ES-I3 (cell line): ENCODE measurements around the gene OXTR.

ENCODE experiments used
- H3K36me3 ChIP-seq: 2 replicates; pipeline ENCODE4 v1.6.1; 2013; ENCODE audit warnings: mild to moderate bottlenecking, low read length, control low read depth, moderate library complexity; ENCODE audit not compliant: insufficient read depth
- H3K4me1 ChIP-seq: 2 replicates; pipeline ENCODE4 v1.6.1; 2013; ENCODE audit warnings: mild to moderate bottlenecking, control low read depth, low read length; ENCODE audit not compliant: insufficient read depth
- H3K9ac ChIP-seq: 2 replicates; pipeline ENCODE4 v1.6.1; 2013; ENCODE audit warnings: low read depth, mild to moderate bottlenecking, low read length, moderate library complexity
- H3K9me3 ChIP-seq: 2 replicates; pipeline ENCODE4 v1.6.1; 2013; ENCODE audit warnings: mild to moderate bottlenecking, low read length, moderate library complexity; ENCODE audit not compliant: control insufficient read depth, insufficient read depth

Gene OXTR

DNA sequence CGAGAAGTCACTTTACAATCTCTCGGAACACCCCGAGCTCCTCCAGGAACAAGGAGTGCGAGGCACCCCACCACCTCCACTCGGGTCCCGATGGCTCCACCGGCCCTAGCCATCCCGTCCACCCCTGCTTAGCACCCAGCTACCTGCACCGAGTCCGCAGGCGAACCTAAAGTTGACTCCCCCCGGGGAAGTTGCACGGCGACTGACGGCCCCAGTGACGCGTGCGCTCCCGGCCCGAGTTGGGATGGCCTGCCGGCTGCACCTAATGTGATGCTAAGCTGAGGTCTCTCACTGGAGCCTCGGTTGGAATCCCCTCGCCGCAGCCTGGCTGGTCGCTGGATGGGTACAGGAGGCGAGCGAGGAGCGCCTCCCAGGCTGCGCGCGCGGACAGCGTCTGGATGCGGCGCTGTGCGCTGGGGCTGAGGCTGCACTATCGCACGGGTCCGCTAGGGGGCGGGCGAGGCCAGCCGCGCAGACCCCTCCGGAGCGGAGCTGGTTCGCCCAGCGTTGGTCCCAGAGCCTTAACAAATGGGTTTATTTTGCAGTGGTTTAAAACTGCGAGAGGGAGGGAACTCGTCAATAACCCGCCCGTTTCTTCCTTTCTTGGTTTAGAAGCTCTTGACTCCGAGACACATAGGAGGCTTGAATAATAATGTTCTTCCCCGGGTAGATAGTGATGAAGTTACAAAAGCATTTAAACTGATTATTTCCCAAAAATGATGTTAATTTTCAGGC, at the start of gene OXTR:
Gene OXTR, minus strand, starts transcription at position 526 of the 735 bp plus-strand sequence. CDS start 1,426 bp downstream, outside the sequence.
- no peaks in the 10 kb centered on the region for H3K9me3 ChIP-seq
- peak within 1 kb of the TSS; percentile 41; the same call in 1 of the 2 replicates for H3K9ac ChIP-seq
- no peaks in the 10 kb centered on the region for H3K36me3 ChIP-seq
- H3K4me1 ChIP-seq, result peaks cover 19% of the 10 kb centered on the region

DNA sequence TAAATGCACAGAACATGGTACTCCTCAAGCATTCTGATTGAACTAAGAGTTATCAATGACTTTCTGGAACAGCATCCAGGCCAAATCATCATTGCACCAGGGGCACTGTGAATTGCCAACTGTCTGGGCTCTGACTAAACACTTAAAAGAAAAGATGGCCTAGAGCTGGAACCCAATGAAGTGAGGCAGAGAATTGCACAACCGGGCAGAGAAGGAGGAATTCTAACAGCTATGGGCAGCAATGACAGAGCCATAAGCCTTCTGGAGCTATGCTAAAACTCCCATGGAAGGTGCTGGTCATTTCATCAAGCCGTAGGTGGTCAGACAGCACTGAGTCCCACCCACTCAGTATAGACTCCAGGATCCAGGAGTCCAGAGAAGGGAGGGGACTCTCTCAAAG, 48.1 kb upstream of the OXTR start:
- Histone ChIP-seq H3K4me1 (no peaks in the 10 kb centered on the region), H3K36me3 (no peaks in the 10 kb centered on the region; the same call in 1 of the 2 replicates), H3K9me3 (no peaks in the 10 kb centered on the region; the same call in 1 of the 2 replicates), H3K9ac (no peak overlapping the region)

DNA sequence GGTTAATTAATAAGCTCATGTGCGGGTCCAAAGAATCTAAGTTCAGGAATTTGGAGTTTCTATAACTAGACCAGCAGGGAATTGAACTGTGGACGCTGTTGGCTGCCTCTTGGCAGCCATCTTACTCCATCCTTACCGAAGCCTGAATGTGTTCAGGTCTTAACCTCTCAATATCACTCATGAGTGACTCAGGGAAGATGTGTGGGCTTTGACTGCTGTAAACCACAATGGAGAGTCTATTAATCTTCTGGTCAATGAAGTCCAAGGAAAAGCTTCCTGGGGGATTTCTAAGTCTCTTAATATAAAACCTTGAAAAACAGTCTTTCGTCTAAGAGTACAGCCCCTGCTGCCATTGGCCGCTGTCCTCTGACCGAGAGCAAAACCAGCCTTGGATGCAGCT, 46.7 kb upstream of the OXTR start:
- no peaks in the 10 kb centered on the region; the same call in 1 of the 2 replicates for H3K36me3 ChIP-seq
- no peaks in the 10 kb centered on the region; the same call in 1 of the 2 replicates for H3K9me3 ChIP-seq
- no peaks in the 10 kb centered on the region for H3K4me1 ChIP-seq
- H3K9ac ChIP-seq, result no peak overlapping the region

DNA sequence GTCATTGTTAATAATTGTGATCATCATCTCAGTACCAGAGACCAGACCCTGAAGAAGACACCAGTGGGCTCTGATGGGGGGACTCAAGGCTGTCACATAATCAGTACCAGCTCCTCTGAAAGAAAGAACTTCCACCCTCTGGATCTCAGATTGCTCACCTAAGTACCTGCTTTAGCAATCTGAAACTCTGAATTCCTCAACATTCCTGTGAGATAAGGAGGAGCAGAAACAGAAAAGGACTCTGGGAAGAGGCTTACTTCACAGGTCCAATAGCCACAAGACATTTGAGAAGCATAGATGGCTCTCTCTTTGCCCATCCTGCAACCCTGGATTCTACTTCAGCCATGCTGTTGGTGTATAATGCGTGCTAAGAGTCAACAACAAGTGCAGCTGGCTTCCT, 44.0 kb upstream of the OXTR start:
- Histone ChIP-seq H3K36me3 (no peaks in the 10 kb centered on the region), H3K9me3 (no peaks in the 10 kb centered on the region), H3K9ac (no peak overlapping the region), H3K4me1 (no peaks in the 10 kb centered on the region)

DNA sequence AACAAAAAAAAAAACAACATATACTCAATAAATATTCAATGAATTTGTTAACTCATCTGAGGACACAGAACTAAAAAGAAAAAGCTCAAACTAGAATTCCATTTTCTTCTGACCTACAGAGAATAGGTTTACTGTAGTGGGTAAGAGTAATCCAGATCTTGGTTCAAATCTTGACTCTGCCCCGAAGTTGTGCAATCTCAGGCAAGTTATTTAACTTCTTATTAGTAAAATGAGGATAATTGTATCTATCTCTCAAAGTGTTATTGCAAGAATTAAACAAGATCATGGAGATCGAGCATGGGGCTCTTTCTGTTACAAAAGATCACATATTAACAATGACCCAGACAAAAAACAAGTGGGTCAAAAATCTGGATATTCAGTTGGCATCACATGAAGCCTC, 41.1 kb upstream of the OXTR start:
- Histone ChIP-seq H3K36me3 (no peaks in the 10 kb centered on the region), H3K9me3 (no peaks in the 10 kb centered on the region)

DNA sequence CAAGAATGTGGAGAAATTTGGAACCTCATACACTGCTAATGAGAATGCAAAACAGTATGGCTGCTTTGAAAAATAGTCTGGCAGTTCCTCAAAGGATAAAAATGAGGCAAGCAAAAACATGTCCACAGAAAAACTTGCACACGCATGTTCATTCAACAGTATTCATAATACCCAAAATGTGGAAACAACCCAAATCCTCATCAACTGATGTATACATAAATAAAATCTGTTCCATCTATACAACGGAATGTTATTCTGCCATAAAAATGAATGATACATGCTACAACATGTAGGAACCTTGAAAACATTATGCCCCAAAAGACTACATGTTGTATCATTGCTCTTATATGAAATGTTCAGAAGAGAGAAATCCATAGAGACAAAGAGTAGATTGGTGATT, 36.4 kb upstream of the OXTR start:
- peaks cover 4% of the 10 kb centered on the region; the same call in 1 of the 2 replicates for H3K9me3 ChIP-seq
- H3K36me3 ChIP-seq, result no peaks in the 10 kb centered on the region
- no peak overlapping the region for H3K9ac ChIP-seq
- no peaks in the 10 kb centered on the region for H3K4me1 ChIP-seq

More for the DNA sequence above, 41.1 kb upstream of the OXTR start:
- no peak overlapping the region for H3K9ac ChIP-seq
- no peaks in the 10 kb centered on the region for H3K4me1 ChIP-seq

DNA sequence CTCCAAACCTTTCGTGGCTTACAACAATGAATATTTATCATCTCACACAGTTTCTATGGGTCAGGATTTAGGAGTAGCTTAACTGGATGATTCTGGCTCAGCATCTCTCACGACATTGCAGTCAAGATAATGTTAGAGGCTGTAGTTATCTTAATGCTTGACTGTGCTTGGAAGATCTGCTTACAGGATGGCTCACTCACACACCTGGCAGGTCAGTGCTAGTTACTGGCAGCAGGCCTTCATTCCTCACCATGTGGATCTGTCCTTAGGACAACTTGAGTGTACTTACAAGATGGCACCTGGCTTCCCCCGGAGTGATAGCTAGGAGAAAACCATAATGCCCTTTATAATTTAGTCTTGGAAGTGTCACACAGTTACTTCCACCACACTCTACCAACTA, 32.8 kb upstream of the OXTR start:
- peaks cover 4% of the 10 kb centered on the region; the same call in 1 of the 2 replicates for H3K9me3 ChIP-seq

DNA sequence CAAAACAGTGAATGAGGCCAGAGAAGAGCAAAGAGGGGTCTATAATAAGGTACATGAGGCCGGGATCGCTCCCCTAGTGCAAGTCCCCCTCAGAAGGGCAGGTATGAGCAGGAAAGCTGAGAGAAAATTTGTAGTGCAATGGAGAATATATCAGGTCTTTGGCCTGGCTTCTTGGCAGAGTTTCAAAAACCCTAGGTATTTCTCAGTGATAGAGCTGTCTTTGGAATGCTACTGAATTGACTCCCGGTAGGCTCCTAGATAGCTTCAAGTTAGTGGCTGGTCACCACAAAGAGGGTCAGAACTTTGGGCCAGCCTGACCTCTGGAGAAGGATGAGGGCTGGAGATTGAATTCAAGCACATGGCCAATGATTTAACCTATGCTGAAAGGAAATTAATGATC, 30.6 kb upstream of the OXTR start:
- Histone ChIP-seq H3K36me3 (no peaks in the 10 kb centered on the region), H3K9me3 (peaks cover 4% of the 10 kb centered on the region; the same call in 1 of the 2 replicates), H3K4me1 (no peaks in the 10 kb centered on the region), H3K9ac (no peak overlapping the region)

More for the DNA sequence above, 32.8 kb upstream of the OXTR start:
- H3K36me3 ChIP-seq, result no peaks in the 10 kb centered on the region
- no peak overlapping the region for H3K9ac ChIP-seq
- H3K4me1 ChIP-seq, result no peaks in the 10 kb centered on the region

DNA sequence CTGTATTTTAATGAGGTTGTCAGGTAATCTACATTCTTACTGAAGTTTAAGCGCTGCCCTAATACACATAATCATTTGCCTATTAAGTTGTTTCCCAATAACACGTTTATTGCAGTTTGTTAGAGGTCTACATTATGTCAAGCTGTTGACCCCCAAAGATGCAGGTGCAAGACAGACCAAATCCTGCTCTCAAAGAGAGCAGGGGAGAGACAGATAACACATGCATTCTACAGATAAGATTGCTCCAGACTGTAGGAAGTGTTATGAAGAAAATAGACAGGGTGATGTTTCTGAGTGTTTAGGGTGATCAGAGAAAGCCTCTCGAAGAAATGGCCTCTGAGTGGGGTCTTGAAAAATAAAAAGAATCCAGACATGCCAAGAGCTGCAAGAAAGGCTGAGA, 24.8 kb upstream of the OXTR start:
- H3K4me1 ChIP-seq, result no peaks in the 10 kb centered on the region
- no peaks in the 10 kb centered on the region for H3K36me3 ChIP-seq
- no peak overlapping the region for H3K9ac ChIP-seq
- H3K9me3 ChIP-seq, result no peaks in the 10 kb centered on the region

DNA sequence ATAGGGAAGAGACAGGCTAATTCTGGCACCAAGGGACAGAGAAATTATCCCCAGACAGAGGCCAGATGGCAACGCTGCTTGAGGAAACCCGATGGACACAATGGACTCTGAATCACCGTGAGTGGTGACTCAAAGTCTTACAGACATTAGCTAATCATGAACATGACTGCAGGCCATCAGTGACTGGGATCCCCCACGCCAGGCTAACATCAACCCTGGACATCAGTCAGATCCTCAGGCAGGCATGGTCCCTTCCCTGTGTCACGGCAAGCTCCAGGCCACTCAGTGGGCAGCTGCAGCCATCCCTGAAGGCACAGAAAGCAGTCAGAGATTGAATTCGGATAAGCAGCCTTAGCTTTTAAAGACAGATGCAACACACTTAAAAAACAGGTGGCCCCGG, 23.8 kb upstream of the OXTR start:
- no peaks in the 10 kb centered on the region for H3K36me3 ChIP-seq
- H3K9me3 ChIP-seq, result no peaks in the 10 kb centered on the region
- no peaks in the 10 kb centered on the region for H3K4me1 ChIP-seq
- no peak overlapping the region for H3K9ac ChIP-seq

DNA sequence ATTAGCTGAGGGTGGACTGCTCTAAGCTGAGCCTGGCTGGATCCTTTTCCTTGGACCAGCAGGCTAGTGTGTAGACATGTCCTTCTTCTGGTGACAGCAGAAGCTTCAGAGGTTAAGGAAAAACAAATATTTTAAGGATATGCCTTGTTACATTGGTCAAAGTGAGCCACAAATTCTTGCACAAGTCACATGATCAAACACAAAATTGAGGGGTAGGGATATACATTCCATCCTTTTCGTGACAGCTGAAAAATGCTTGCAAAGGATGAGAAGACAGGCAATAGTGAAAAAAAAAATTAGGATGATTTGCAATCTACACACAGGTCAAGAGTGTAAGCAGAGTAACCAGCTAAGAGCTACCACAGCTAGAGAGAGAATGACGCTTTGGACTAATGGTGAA, 21.1 kb upstream of the OXTR start:
- no peaks in the 10 kb centered on the region for H3K4me1 ChIP-seq

DNA sequence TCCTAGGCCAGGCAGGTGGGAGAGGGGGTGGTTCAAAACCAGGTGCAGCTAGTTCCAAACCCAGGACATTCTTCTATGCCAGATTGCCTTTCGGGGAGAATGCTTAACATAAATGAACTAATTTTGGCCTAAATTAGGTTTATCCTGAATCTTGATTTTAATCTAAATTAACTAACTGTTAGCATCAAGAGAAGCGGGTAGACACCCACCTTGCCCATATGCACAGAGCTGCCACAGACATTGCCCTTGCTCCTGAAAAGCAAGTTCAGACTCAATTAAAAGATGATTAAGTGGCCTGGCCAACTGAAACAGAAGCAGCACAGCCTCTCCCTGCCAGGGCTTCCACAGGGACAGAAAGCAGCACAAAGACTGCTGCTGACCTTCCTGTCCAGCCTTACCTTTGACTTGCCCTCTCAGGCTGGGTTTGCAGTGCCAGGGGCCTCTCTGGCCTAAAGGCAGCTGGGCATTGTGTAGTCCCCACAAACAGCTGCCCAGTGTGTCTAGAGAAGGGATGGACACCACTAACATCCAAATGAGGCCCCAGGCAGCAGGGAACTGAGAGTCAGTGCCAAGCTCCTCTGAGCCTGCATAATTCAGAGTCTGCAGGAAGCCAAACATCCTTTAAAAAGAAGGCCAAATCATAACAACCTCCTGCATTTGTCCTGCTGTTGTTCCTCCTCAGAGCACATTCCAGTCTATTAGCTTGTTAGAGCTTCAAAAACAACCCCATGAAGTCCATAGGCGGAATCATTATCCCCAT, 15.4 kb upstream of the OXTR start:
- H3K9ac ChIP-seq, result no peak overlapping the region
- H3K9me3 ChIP-seq, result no peaks in the 10 kb centered on the region
- H3K36me3 ChIP-seq, result no peaks in the 10 kb centered on the region
- peaks cover 5% of the 10 kb centered on the region; the same call in 1 of the 2 replicates for H3K4me1 ChIP-seq

More for the DNA sequence above, 21.1 kb upstream of the OXTR start:
- Histone ChIP-seq H3K36me3 (no peaks in the 10 kb centered on the region), H3K9me3 (no peaks in the 10 kb centered on the region), H3K9ac (no peak overlapping the region)

DNA sequence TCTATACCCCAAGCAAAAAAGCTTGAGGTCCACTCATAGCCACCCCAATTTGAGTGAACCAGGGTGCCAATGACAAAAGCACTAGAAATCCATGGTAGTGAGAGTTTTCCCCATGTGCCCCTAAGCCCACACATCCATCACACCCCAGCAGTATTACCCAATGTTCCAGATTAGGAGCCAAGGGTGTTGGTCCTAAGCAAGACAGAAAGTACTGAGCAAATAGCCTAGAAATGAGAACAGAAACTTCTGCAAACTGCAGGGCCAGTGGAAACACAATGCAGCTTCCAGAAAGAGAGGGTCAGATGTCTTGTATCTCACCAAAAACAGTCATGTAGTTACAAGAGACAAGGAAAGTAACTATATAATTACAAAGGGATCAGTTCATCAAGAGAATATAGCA, 10.9 kb upstream of the OXTR start:
- no peaks in the 10 kb centered on the region for H3K9me3 ChIP-seq
- H3K9ac ChIP-seq, result no peak overlapping the region
- H3K4me1 ChIP-seq, result peaks cover 13% of the 10 kb centered on the region
- H3K36me3 ChIP-seq, result no peaks in the 10 kb centered on the region

DNA sequence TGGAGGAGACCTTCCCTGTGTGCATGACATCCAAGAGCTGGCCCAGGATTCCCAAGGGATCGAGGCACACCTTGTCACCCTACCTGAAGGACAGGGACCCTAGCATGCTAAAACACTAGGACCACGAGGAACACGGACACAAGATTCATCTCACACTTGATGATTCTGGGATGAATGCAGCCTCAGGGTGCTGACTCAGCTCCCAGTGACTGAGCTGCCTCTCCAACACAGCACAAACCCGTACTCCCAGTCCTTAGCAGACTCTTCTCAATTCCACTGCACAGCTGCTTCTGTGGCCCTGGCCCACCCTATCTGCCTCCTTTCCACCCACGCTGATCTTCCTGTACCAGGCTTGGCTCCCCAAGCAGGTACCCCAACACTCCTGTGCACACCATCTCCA, 9.1 kb upstream of the OXTR start:
- no peaks in the 10 kb centered on the region for H3K9me3 ChIP-seq
- peaks cover 12% of the 10 kb centered on the region for H3K4me1 ChIP-seq
- no peak overlapping the region for H3K9ac ChIP-seq
- no peaks in the 10 kb centered on the region for H3K36me3 ChIP-seq

DNA sequence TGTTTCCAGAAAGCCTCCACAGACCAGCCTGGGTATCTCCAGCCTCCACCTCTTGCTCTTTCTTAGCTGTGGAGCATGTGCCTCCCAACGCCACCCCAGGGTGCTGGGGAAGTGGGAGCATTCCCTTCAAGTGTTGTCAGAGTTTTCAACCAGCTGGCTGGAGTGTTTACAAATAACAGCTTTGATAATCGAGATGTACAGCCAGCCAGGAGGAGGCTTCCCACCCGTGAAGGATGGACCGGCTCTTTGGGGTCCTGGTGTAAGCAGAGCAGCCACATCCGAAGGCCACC, 8.5 kb upstream of the OXTR start:
- Histone ChIP-seq H3K36me3 (no peaks in the 10 kb centered on the region), H3K4me1 (peaks cover 12% of the 10 kb centered on the region), H3K9ac (no peak overlapping the region), H3K9me3 (no peaks in the 10 kb centered on the region)
